WTC11 (cell line): Measurements from ENCODE around the gene KYNU.

ENCODE experiments used
- AR ChIP-seq: fragments of 250-450 bp; sonication (Bioruptor Pico); IDR thresholded peaks from 2 replicates; pipeline ENCODE4 v1.9.0; 2021; ENCODE audit warnings: mild to moderate bottlenecking
- ATF3 ChIP-seq: sonication (generic); formaldehyde crosslinking; conservative IDR thresholded peaks from 2 replicates; pipeline ENCODE4 v1.8.1; 2022; ENCODE audit warnings: mild to moderate bottlenecking, missing genetic modification reagents
- CTCF ChIP-seq: fragments of 200-600 bp; IDR thresholded peaks from 2 replicates; pipeline ENCODE4 v1.8.0; 2022; ENCODE audit warnings: antibody characterized with exemption
- ELF4 ChIP-seq: sonication (generic); formaldehyde crosslinking; IDR thresholded peaks from 2 replicates; pipeline ENCODE4 v1.8.1; 2022; ENCODE audit warnings: low read depth, mild to moderate bottlenecking, moderate library complexity, missing genetic modification reagents

- TF ChIP-seq AR (CRISPR knock-in tag) (no peak), ELF4 (CRISPR knock-in tag) (no peak), CTCF (peak; percentile 8; the same call in 1 of the 2 replicates), ATF3 (CRISPR knock-in tag) (no peak)
These were observed 103.6 kb downstream of the KYNU start for GRCh38 chr2:142981069-142981378.
